Naive thymus-derived CD4-positive, alpha-beta T cell (primary cell): ENCODE measurements around the gene CROT. TPM values are rescaled to one million over a fixed set of nuclear protein-coding genes. Genes with fewer than 3 reads are reported as not detected.

ENCODE experiments used
- ATAC-seq: fragments of 150-1000 bp; cut with Tn5 transposase; 2 replicates; pipeline ENCODE4 v1.10.0; 2021; ENCODE audit warnings: mild to moderate bottlenecking, moderate library complexity
- CTCF ChIA-PET: fragments of 350-600 bp; sonication (Branson Sonifier 250); formaldehyde crosslinking; loops from one replicate; lab custom pipeline; 2021; ENCODE audit warnings: antibody characterized with exemption; lab: Charles Lee
- POLR2A ChIA-PET: fragments of 350-600 bp; sonication (Branson Sonifier 250); formaldehyde crosslinking; loops from one replicate; lab custom pipeline; 2021; ENCODE audit warnings: antibody characterized with exemption, inconsistent platforms; lab: Charles Lee
- DNase-seq, 9 donors: peaks; one replicate each; pipeline versions ENCODE4 v3.0.0 to v3.0.0-alpha.2; 2020 to 2022; ENCODE audit warnings: mixed read lengths in 1 of 9
- H3K27ac ChIP-seq: one replicate; pipeline ENCODE4 v1.7.0; 2013; ENCODE audit warnings: mild to moderate bottlenecking, low read depth, low read length, moderate library complexity
- H3K27me3 ChIP-seq, 2 donors: one replicate each; pipeline ENCODE4 v1.7.0; 2013; ENCODE audit warnings: low read length in 2 of 2, mild to moderate bottlenecking in 2 of 2, moderate library complexity in 2 of 2; ENCODE audit not compliant: control insufficient read depth in 2 of 2, insufficient read depth in 2 of 2
- H3K36me3 ChIP-seq, 3 experiments: 1 replicate in 2 of 3; 2 replicates in 1 of 3; pipeline ENCODE4 v1.7.0; 2013; ENCODE audit warnings: low read length in 3 of 3, mild to moderate bottlenecking in 3 of 3, moderate library complexity in 1 of 3; ENCODE audit not compliant: insufficient read depth in 3 of 3, control insufficient read depth in 2 of 3
- H3K4me1 ChIP-seq, 2 donors: one replicate each; pipeline ENCODE4 v1.7.0; 2013; ENCODE audit warnings: low read length in 2 of 2, mild to moderate bottlenecking in 2 of 2, moderate library complexity in 1 of 2; ENCODE audit not compliant: control insufficient read depth in 2 of 2, insufficient read depth in 2 of 2
- H3K4me3 ChIP-seq: 2 replicates; pipeline ENCODE4 v1.7.0; 2013; ENCODE audit warnings: mild to moderate bottlenecking, low read length
- H3K9me3 ChIP-seq, 3 experiments: 1 replicate in 2 of 3; 2 replicates in 1 of 3; pipeline ENCODE4 v1.7.0; 2013; ENCODE audit warnings: low read length in 3 of 3; ENCODE audit not compliant: control insufficient read depth in 2 of 3
- H3K27ac Mint-ChIP-seq, 9 donors: one replicate each; pipeline ENCODE4 v1.8.0; 2020 to 2022; ENCODE audit warnings: mixed read lengths in 9 of 9, mild to moderate bottlenecking in 8 of 9, moderate library complexity in 5 of 9, inconsistent platforms in 2 of 9
- H3K27me3 Mint-ChIP-seq, 5 donors: one replicate each; pipeline ENCODE4 v1.8.0; 2021 to 2022; ENCODE audit warnings: mixed read lengths in 5 of 5, mild to moderate bottlenecking in 1 of 5
- H3K36me3 Mint-ChIP-seq, 5 donors: one replicate each; pipeline ENCODE4 v1.8.0; 2020 to 2022; ENCODE audit warnings: mixed read lengths in 5 of 5, mild to moderate bottlenecking in 3 of 5, inconsistent platforms in 1 of 5
- H3K4me1 Mint-ChIP-seq, 7 donors: one replicate each; pipeline ENCODE4 v1.8.0; 2020 to 2022; ENCODE audit warnings: mixed read lengths in 7 of 7, mild to moderate bottlenecking in 3 of 7, inconsistent platforms in 1 of 7
- H3K4me3 Mint-ChIP-seq, 10 donors: one replicate each; pipeline ENCODE4 v1.8.0; 2020 to 2022; ENCODE audit warnings: mild to moderate bottlenecking in 10 of 10, mixed read lengths in 10 of 10, moderate library complexity in 6 of 10, inconsistent platforms in 2 of 10
- H3K9me3 Mint-ChIP-seq, 11 donors: one replicate each; pipeline ENCODE4 v1.8.0; 2020 to 2022; ENCODE audit warnings: mixed read lengths in 11 of 11, mild to moderate bottlenecking in 4 of 11, inconsistent platforms in 1 of 11, moderate library complexity in 1 of 11
- intact Hi-C, 2 donors: fragments of 100-400 bp; cut with micrococcal nuclease; formaldehyde crosslinking; loops; one replicate each; pipeline ENCODE4 v1.15.1; 2023
- polyA plus RNA-seq, 2 donors: library from polyadenylated mRNA; unstranded; fragments of 300-500 nt; fragmentation: Illumina TruSeq; gene quantifications; one replicate each; pipeline ENCODE4 v1.2.3, GENCODE V29; 2021
- total RNA-seq, 6 experiments: library from RNA in 5 of 6; stranded (reverse) in 5 of 6; gene quantifications; 1 replicate in 5 of 6; 2 replicates in 1 of 6; pipeline ENCODE4 v1.2.3 and lab custom pipeline; 2021 to 2026

The CROT gene
- total and polyA plus RNA-seq, 7 experiments from 2014 or later, result 5.6 to 15.2 (median 9.1) TPM

DNA sequence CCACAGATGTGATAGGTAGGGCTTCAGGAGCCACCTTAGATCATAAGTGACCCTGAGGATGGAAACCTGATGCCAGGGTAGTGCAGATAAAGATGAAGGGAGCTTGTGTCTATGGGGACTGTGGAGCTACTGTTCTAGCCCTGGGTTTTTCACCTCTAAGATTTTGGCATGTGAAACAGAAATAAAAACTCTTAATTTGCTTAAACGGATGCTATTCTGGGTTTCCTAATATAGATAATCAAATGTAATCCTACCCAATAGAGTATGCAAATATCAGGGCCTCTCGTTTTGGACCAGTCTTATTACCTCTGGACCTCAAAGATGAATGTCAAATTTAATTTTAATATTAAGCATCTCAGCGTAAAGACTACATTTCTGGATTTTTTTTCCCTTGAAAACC lies 80.7 kb downstream of the CROT start:
- Mint-ChIP-seq H3K27ac (no peak overlapping the region), H3K4me1 (no peaks in the 10 kb centered on the region), H3K9me3 (no peaks in the 10 kb centered on the region), H3K36me3 (no peaks in the 10 kb centered on the region), H3K27me3 (peaks cover 5 to 23% (median 19%) of the 10 kb centered on the region in 5 donors), H3K4me3 (no peak overlapping the region)
- H3K9me3 ChIP-seq, result no peaks in the 10 kb centered on the region
- H3K36me3 ChIP-seq, result no peaks in the 10 kb centered on the region
- CTCF ChIA-PET, result no interaction called here
- ATAC-seq, result no peak
- intact Hi-C loops, result no loop called here
- no peaks in the 10 kb centered on the region for H3K27me3 ChIP-seq
- DNase-seq, result no peak
- POLR2A ChIA-PET, result no interaction called here
- H3K4me1 ChIP-seq, result no peaks in the 10 kb centered on the region
- H3K27ac ChIP-seq, result no peak overlapping the region
- no peak overlapping the region for H3K4me3 ChIP-seq

DNA sequence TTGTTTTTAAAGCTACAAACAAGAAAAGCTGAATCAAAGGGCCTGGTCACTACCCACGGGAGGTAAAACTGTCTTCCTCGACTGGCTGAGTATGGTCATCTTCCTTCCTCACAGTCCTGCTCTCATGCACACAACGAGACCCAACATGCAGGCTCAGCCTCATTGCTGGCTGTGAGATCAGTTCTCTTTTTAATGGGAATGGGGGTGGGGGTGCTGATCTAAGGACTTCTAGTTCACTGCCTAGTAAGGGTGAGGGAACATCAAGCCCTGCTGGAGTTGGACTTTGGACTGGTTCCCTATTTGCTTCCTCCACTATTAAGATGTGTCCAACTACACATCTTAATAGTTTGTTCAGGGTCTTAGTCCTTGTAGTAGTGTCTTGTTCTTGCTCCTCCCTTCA lies 81.8 kb downstream of the CROT start:
- H3K27ac Mint-ChIP-seq, result no peak overlapping the region

DNA sequence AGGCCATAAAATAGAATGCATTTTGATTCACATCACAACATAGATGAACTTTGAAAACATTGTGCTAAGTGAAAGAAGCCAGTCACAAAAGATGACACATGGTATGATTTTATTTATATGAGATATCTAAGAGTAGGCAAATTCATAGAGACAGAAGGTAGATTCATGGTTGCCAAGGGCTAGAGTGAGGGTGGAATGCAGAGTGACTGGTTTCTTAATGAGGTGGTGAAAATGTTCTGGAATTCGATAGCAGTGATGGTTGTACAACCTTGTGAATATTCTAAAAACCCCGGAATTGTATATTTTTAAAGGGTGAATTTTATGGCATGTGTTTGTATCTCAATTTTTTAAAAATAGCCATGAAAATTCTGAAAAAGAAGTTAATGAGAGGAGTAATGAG lies 87.1 kb downstream of the CROT start:
- H3K36me3 Mint-ChIP-seq, result no peaks in the 10 kb centered on the region
- H3K9me3 ChIP-seq, result no peaks in the 10 kb centered on the region
- no peaks in the 10 kb centered on the region for H3K9me3 Mint-ChIP-seq
- no peak overlapping the region for H3K4me3 Mint-ChIP-seq
- ATAC-seq, result no peak
- H3K4me3 ChIP-seq, result no peak overlapping the region
- ChIA-PET POLR2A (no interaction called here), CTCF (no interaction called here)
- peaks cover 0 to 19% (median 10%) of the 10 kb centered on the region in 5 donors for H3K27me3 Mint-ChIP-seq
- no peak overlapping the region for H3K27ac ChIP-seq
- intact Hi-C loops, result no loop called here
- H3K27me3 ChIP-seq, result no peaks in the 10 kb centered on the region
- no peak for DNase-seq
- no peak overlapping the region for H3K27ac Mint-ChIP-seq
- H3K36me3 ChIP-seq, result no peaks in the 10 kb centered on the region
- no peaks in the 10 kb centered on the region for H3K4me1 ChIP-seq
- H3K4me1 Mint-ChIP-seq, result no peaks in the 10 kb centered on the region

More for the DNA sequence above, 81.8 kb downstream of the CROT start:
- no peak overlapping the region for H3K4me3 Mint-ChIP-seq
- H3K4me1 Mint-ChIP-seq, result no peaks in the 10 kb centered on the region
- H3K27me3 Mint-ChIP-seq, result peaks cover 5 to 23% (median 20%) of the 10 kb centered on the region in 5 donors
- no peaks in the 10 kb centered on the region for H3K36me3 ChIP-seq
- no peak overlapping the region for H3K27ac ChIP-seq
- no peak for DNase-seq
- H3K9me3 ChIP-seq, result no peaks in the 10 kb centered on the region
- H3K9me3 Mint-ChIP-seq, result no peaks in the 10 kb centered on the region
- no peaks in the 10 kb centered on the region for H3K36me3 Mint-ChIP-seq
- intact Hi-C loops, result no loop called here
- POLR2A ChIA-PET, result no interaction called here
- no peak for ATAC-seq
- no peak overlapping the region for H3K4me3 ChIP-seq
- H3K4me1 ChIP-seq, result no peaks in the 10 kb centered on the region
- no peaks in the 10 kb centered on the region for H3K27me3 ChIP-seq
- CTCF ChIA-PET, result interaction anchor here (0.7 kb wide), 1 partner anchor 442 kb away, joined by 4 read pairs; no protein-coding TSS in a partner anchor

DNA sequence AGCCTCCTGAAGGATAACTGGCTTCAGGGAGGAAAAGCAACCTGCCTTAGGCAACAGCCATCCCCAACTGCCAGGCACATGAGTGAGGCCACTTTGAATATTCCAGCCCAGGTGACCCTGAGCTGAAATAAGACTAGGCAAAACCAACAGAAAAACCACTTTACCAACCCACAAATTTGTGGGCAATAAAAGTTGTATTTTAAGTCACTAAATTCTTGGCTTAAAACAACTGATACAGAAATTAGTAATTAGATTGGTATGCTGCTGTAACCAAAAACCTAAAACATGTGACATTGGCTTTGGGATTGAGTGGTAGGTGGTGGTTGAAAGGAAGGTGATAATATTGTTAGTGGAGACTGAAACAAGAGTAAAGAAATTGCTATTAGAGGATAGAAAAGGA lies 90.1 kb downstream of the CROT start:
- DNase-seq (no peak), ATAC-seq (no peak)
- POLR2A ChIA-PET, result no interaction called here
- Histone ChIP-seq H3K36me3 (no peaks in the 10 kb centered on the region), H3K27ac (no peak overlapping the region), H3K9me3 (no peaks in the 10 kb centered on the region), H3K4me3 (no peak overlapping the region), H3K27me3 (no peaks in the 10 kb centered on the region), H3K4me1 (no peaks in the 10 kb centered on the region)
- no peak overlapping the region for H3K4me3 Mint-ChIP-seq
- CTCF ChIA-PET, result no interaction called here
- H3K27me3 Mint-ChIP-seq, result peaks cover 0 to 9% (median 0%) of the 10 kb centered on the region in 5 donors
- no peaks in the 10 kb centered on the region for H3K4me1 Mint-ChIP-seq
- no peaks in the 10 kb centered on the region for H3K36me3 Mint-ChIP-seq
- intact Hi-C loops, result no loop called here
- H3K9me3 Mint-ChIP-seq, result no peaks in the 10 kb centered on the region
- H3K27ac Mint-ChIP-seq, result no peak overlapping the region

DNA sequence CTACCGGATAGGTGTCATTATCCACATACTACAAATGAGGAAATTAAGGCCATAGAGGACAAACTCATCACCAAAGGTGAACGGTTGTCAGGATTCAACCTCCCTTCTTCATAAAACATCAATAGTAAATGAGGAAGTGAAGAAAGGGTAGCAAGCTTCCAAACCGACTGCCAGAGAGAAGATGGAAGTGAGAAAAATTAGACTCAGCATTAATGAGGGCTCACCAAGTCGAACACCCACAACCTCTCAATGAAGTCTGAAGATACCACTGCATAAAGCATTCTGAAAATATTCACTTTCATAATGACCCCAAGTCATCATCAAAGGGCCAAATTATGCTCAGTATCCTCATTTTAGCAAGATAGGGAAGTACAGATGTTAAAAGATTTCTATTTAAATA lies 100.4 kb downstream of the CROT start:
- no peaks in the 10 kb centered on the region for H3K36me3 Mint-ChIP-seq
- H3K4me1 ChIP-seq, result no peaks in the 10 kb centered on the region
- no peak overlapping the region for H3K27ac ChIP-seq
- ATAC-seq, result no peak
- H3K9me3 Mint-ChIP-seq, result no peaks in the 10 kb centered on the region
- peaks cover 0 to 4% of the 10 kb centered on the region in 2 donors for H3K27me3 ChIP-seq
- H3K27me3 Mint-ChIP-seq, result peaks cover 6 to 30% (median 18%) of the 10 kb centered on the region in 5 donors
- H3K27ac Mint-ChIP-seq, result no peak overlapping the region
- intact Hi-C loops, result no loop called here
- ChIA-PET CTCF (no interaction called here), POLR2A (no interaction called here)
- DNase-seq, result no peak
- no peaks in the 10 kb centered on the region for H3K36me3 ChIP-seq
- no peaks in the 10 kb centered on the region for H3K4me1 Mint-ChIP-seq
- no peaks in the 10 kb centered on the region for H3K9me3 ChIP-seq
- no peak overlapping the region for H3K4me3 ChIP-seq
- H3K4me3 Mint-ChIP-seq, result no peak overlapping the region

DNA sequence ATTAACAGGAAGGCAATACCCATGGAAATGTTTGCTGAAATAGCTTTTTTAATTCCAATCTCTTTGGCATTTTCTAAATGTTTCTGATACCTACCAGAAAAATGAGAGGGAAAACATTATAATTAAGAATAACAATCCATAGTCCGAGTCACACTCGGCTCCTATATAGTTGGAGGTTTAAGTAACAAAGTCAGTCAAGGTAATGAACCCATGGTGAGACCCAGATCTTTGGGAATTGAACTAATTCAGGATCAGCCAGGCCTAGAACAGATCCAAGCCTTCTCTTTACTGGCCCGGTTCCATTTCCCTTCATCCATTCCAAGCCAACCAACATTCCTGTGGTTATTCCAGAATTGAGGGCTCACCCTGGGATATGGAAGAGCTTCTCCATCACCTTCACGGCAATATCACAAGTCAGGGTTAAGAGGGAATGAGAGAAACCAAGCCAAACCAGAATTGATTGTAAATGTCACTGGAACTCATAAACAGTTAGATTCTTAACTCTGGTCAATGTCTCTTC lies 101.7 kb downstream of the CROT start:
- H3K36me3 ChIP-seq, result no peaks in the 10 kb centered on the region
- Mint-ChIP-seq H3K27me3 (peaks cover 6 to 37% (median 18%) of the 10 kb centered on the region in 5 donors), H3K9me3 (no peaks in the 10 kb centered on the region), H3K27ac (no peak overlapping the region), H3K36me3 (no peaks in the 10 kb centered on the region), H3K4me1 (no peaks in the 10 kb centered on the region), H3K4me3 (no peak overlapping the region)
- DNase-seq (no peak), ATAC-seq (no peak)
- intact Hi-C loops, result no loop called here
- no peaks in the 10 kb centered on the region for H3K9me3 ChIP-seq
- POLR2A ChIA-PET, result no interaction called here
- no peaks in the 10 kb centered on the region for H3K4me1 ChIP-seq
- H3K4me3 ChIP-seq, result no peak overlapping the region
- no peak overlapping the region for H3K27ac ChIP-seq
- CTCF ChIA-PET, result no interaction called here
- H3K27me3 ChIP-seq, result peaks cover 0 to 4% of the 10 kb centered on the region in 2 donors

DNA sequence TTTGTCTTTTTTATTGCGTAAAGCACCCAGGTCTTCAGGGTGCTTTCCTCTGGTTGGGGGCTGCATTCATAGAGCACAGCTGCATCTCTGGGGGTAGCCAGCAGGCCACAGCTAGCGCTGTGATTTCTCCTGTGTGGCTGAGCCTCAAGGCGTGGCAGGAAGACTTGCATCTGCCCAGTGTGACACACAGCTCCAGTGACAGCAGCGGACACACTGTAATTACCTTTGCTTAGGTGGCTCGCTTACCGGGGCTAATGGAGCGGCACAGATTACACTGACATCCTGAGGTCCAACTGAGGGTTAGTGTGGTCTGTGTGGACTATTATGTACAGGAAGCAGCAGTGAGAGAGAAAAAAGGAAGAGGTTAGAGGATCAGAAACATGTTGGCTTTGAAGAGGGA lies 102.9 kb downstream of the CROT start:
- no peaks in the 10 kb centered on the region for H3K4me1 ChIP-seq
- Mint-ChIP-seq H3K27ac (no peak overlapping the region), H3K4me1 (no peaks in the 10 kb centered on the region), H3K36me3 (no peaks in the 10 kb centered on the region), H3K4me3 (no peak overlapping the region), H3K27me3 (peaks cover 6 to 33% (median 11%) of the 10 kb centered on the region in 5 donors), H3K9me3 (no peaks in the 10 kb centered on the region)
- H3K27me3 ChIP-seq, result peaks cover 0 to 3% of the 10 kb centered on the region in 2 donors
- ATAC-seq, result no peak
- H3K4me3 ChIP-seq, result no peak overlapping the region
- no peak for DNase-seq
- POLR2A ChIA-PET, result interaction anchor here (0.7 kb wide), 1 partner anchor 34 kb away, joined by 3 read pairs; no protein-coding TSS in a partner anchor
- CTCF ChIA-PET, result no interaction called here
- no peak overlapping the region for H3K27ac ChIP-seq
- no peaks in the 10 kb centered on the region for H3K9me3 ChIP-seq
- no peaks in the 10 kb centered on the region for H3K36me3 ChIP-seq
- intact Hi-C loops, result no loop called here
